K562 (cell line): ENCODE measurements around the gene BLVRA. TPM values are rescaled to one million over a fixed set of nuclear protein-coding genes. Genes with fewer than 3 reads are reported as not detected.
A peak's percentile ranks its signal among the peaks of the same experiment; 100 is the strongest.

Source experiments
- ATAC-seq: fragments of 200-7000 bp; cut with Tn5 transposase; 3 replicates; pipeline ENCODE4 v1.9.1; 2020; ENCODE audit warnings: moderate library complexity
- BruUV-seq: library from RNA; stranded (reverse); fragments of 400-500 nt; replicated peaks from 2 replicates; lab custom pipeline; 2021; lab: Mats Ljungman, UMichigan
- CTCF ChIA-PET: fragments of 300-600 bp; formaldehyde crosslinking; extraction: SDS; loops from one replicate; lab custom pipeline; 2021; ENCODE audit warnings: low intra/inter-chr PET ratio; lab: Yijun Ruan, JAX
- POLR2A ChIA-PET: fragments of 300-600, 350-650 bp; sonication (Branson Sonifier 250); formaldehyde crosslinking; extraction: SDS; loops from one replicate; lab custom pipeline; 2021; ENCODE audit warnings: antibody characterized with exemption, inconsistent platforms; lab: Yijun Ruan, JAX
- DNase-seq, 4 experiments: peaks; one replicate each; pipeline versions ENCODE4 v3.0.0 to v3.0.0-alpha.2; 2011 to 2018; ENCODE audit warnings: low spot score in 3 of 4, mixed read lengths in 3 of 4; ENCODE audit errors: extremely low read depth in 1 of 4
- FAIRE-seq: peaks from 2 replicates; lab custom pipeline; 2011; peaks lifted over from hg19 to GRCh38; lab: Jason Lieb, UNC
- H2AFZ ChIP-seq: 2 replicates; pipeline ENCODE4 v1.6.0; 2011; ENCODE audit warnings: low read depth, low read length, control low read depth, inconsistent platforms
- H3K27ac ChIP-seq: fragments of 200-600 bp; 3 replicates; pipeline ENCODE4 v1.8.0; 2011; ENCODE audit warnings: low read depth, mild to moderate bottlenecking, control low read depth, inconsistent platforms, low read length, moderate library complexity, mixed read lengths; ENCODE audit errors: extremely low read depth
- H3K27me3 ChIP-seq, 2 experiments: fragments of 300-600 bp in 1 of 2; 2 replicates in 1 of 2; 3 replicates in 1 of 2; pipeline versions ENCODE4 v1.6.0 to v1.8.0; 2011; ENCODE audit warnings: inconsistent platforms in 2 of 2, low read length in 2 of 2, mild to moderate bottlenecking in 1 of 2, mixed read lengths in 1 of 2, moderate library complexity in 1 of 2; ENCODE audit not compliant: control insufficient read depth in 2 of 2, insufficient read depth in 2 of 2
- H3K36me3 ChIP-seq: fragments of 300-600 bp; 3 replicates; pipeline ENCODE4 v1.8.0; 2011; ENCODE audit warnings: mild to moderate bottlenecking, low read length, inconsistent platforms; ENCODE audit not compliant: control insufficient read depth, insufficient read depth
- H3K4me1 ChIP-seq, 2 experiments: fragments of 200-600 bp in 1 of 2; replicated peaks in 1 of 2; 2 replicates in 1 of 2; 3 replicates in 1 of 2; pipeline versions ENCODE4 v1.5.1 to v1.8.0; 2011; ENCODE audit warnings: inconsistent platforms in 2 of 2, low read length in 2 of 2, mild to moderate bottlenecking in 1 of 2, mixed read lengths in 1 of 2, moderate library complexity in 1 of 2; ENCODE audit not compliant: control insufficient read depth in 2 of 2, insufficient read depth in 2 of 2
- H3K4me2 ChIP-seq: 2 replicates; pipeline ENCODE4 v1.6.1; 2011; ENCODE audit warnings: low read length, control low read depth, inconsistent platforms, mixed read lengths; ENCODE audit not compliant: insufficient read depth
- H3K4me3 ChIP-seq: fragments of 200-600 bp; sonication (generic), shearing (Covaris generic); 2 replicates; pipeline ENCODE4 v1.5.1; 2016; ENCODE audit warnings: control low read depth, inconsistent platforms
- H3K79me2 ChIP-seq: fragments of 200-600 bp; 3 replicates; pipeline ENCODE4 v1.8.0; 2011; ENCODE audit warnings: low read length, inconsistent platforms; ENCODE audit not compliant: control insufficient read depth, insufficient read depth
- H3K9ac ChIP-seq, 2 experiments: 2 replicates each; pipeline versions ENCODE4 v1.6.0 to v1.6.1; 2011; ENCODE audit warnings: low read depth in 2 of 2, low read length in 2 of 2, control low read depth in 1 of 2, inconsistent platforms in 1 of 2, mild to moderate bottlenecking in 1 of 2, mixed read lengths in 1 of 2; ENCODE audit not compliant: insufficient read depth in 1 of 2
- H3K9me1 ChIP-seq: one replicate; pipeline ENCODE4 v1.6.0; 2011; ENCODE audit warnings: inconsistent platforms, mild to moderate bottlenecking, low read length, moderate library complexity; ENCODE audit not compliant: control insufficient read depth, insufficient read depth
- H3K9me3 ChIP-seq: replicated peaks from 2 replicates; pipeline ENCODE4 v1.5.1; 2011; ENCODE audit warnings: low read depth, low read length, inconsistent platforms; ENCODE audit not compliant: control insufficient read depth, insufficient read depth
- H4K20me1 ChIP-seq: replicated peaks from 2 replicates; pipeline ENCODE4 v1.6.1; 2011; ENCODE audit warnings: low read length, inconsistent platforms, mixed read lengths; ENCODE audit not compliant: control insufficient read depth, insufficient read depth
- ARID3A ChIP-seq: IDR thresholded peaks from 2 replicates; pipeline ENCODE4 v1.6.1; 2012; ENCODE audit warnings: low read depth, low read length, improper control_type of control experiment, borderline replicate concordance
- CREB1 ChIP-seq, 2 experiments: sonication (generic) in 1 of 2; formaldehyde crosslinking in 1 of 2; IDR thresholded peaks; 2 replicates each; pipeline versions ENCODE4 v1.6.1 to v1.8.0; 2012 to 2022; ENCODE audit warnings: inconsistent platforms in 1 of 2, mild to moderate bottlenecking in 1 of 2, missing genetic modification reagents in 1 of 2, moderate library complexity in 1 of 2
- CREB5 ChIP-seq: fragments of 250-450 bp; sonication (Bioruptor Pico); IDR thresholded peaks from 2 replicates; pipeline ENCODE4 v1.5.0; 2020; ENCODE audit warnings: mild to moderate bottlenecking
- FOXP4 ChIP-seq: sonication (generic); formaldehyde crosslinking; IDR thresholded peaks from 2 replicates; pipeline ENCODE4 v1.8.0; 2022; ENCODE audit warnings: mild to moderate bottlenecking, missing genetic modification reagents, borderline replicate concordance
- HIVEP1 ChIP-seq: fragments of 250-450 bp; sonication (Bioruptor Pico); IDR thresholded peaks from 2 replicates; pipeline ENCODE4 v1.4.0; 2020; ENCODE audit warnings: mild to moderate bottlenecking
- JUND ChIP-seq, 2 experiments: IDR thresholded peaks; 2 replicates in 1 of 2; 3 replicates in 1 of 2; pipeline ENCODE4 v1.6.1; 2011; ENCODE audit warnings: borderline replicate concordance in 2 of 2, low read depth in 2 of 2, low read length in 2 of 2, improper control_type of control experiment in 1 of 2, missing biosample characterization in 1 of 2, missing genetic modification characterization in 1 of 2, missing genetic modification reagents in 1 of 2
- SREBF1 ChIP-seq: fragments of 150-350 bp; IDR thresholded peaks from 2 replicates; pipeline ENCODE4 v1.6.1; 2014; ENCODE audit warnings: antibody characterized with exemption, low read depth, low read length, borderline replicate concordance
- ZMIZ1 ChIP-seq, 2 experiments: fragments of 150-350 bp in 1 of 2; IDR thresholded peaks; 2 replicates each; pipeline ENCODE4 v1.6.1; 2012 to 2016; ENCODE audit warnings: low read depth in 2 of 2, low read length in 2 of 2, mild to moderate bottlenecking in 1 of 2, moderate library complexity in 1 of 2
- ZNF121 ChIP-seq: sonication (generic); formaldehyde crosslinking; conservative IDR thresholded peaks from 2 replicates; pipeline ENCODE4 v1.8.0; 2022; ENCODE audit warnings: missing genetic modification reagents
- ZNF584 ChIP-seq: fragments of 200-800 bp; sonication (Bioruptor generic); IDR thresholded peaks from 2 replicates; pipeline ENCODE4 v1.6.1; 2016; ENCODE audit warnings: low read depth, mild to moderate bottlenecking, missing genetic modification characterization, missing compliant biosample characterization
- WGBS: fragments of 100-300 bp; shearing (Covaris generic); methylation state at CpG from one replicate; pipeline ENCODE4 v1.1.6; 2016; ENCODE audit warnings: low coverage, mixed read lengths; ENCODE audit not compliant: insufficient coverage; ENCODE audit errors: missing lambda C conversion rate; 5-methylcytosine and 5-hydroxymethylcytosine counted together
- in situ Hi-C: fragments of 300-500 bp; cut with MboI; formaldehyde crosslinking; loops from 4 replicates; pipeline ENCODE4 v1.15.0; 2018; ENCODE audit warnings: inconsistent platforms, mixed read lengths
- intact Hi-C: fragments of 100-400 bp; cut with micrococcal nuclease; formaldehyde crosslinking; loops from 2 replicates; pipeline ENCODE4 v1.14.2; 2022
- polyA plus RNA-seq, 8 experiments: library from polyadenylated mRNA; depleted of rRNA in 4 of 8; stranded (reverse) in 5 of 8; unstranded in 3 of 8; fragments of >200 nt; fragmentation: Nextera tagmentation in 2 of 8; fragmentation: Illumina TruSeq in 1 of 8; extraction: Ambion mirVana in 2 of 8; extraction: Trizol in 1 of 8; gene quantifications; 2 replicates each; pipeline versions ENCODE4 v1.2.1 to v1.2.3, GENCODE V29; 2011 to 2014; ENCODE audit warnings: inconsistent platforms in 1 of 8, missing spikeins in 1 of 8
- total RNA-seq, 7 experiments: library from RNA; depleted of rRNA in 6 of 7; stranded (reverse); fragments of >200 nt in 6 of 7; fragmentation: Illumina TruSeq in 2 of 7; extraction: Trizol in 2 of 7; gene quantifications; 2 replicates each; pipeline versions ENCODE4 v1.2.1 to v1.2.3, GENCODE V29; 2011 to 2021; ENCODE audit warnings: low replicate concordance in 1 of 7

Gene BLVRA
- total and polyA plus RNA-seq, 9 of the 15 experiments (the other 6 are each of a cell fraction or from before 2014, with no cell fraction given): 48.5 to 147 (median 61.5) TPM

- intact Hi-C loops: loop anchor here (5.0 kb wide), 2 partner anchors 42 to 43 kb away; partner anchors contain the start of gene COA1
- H3K4me3 ChIP-seq: no peak overlapping the region
- ChIA-PET POLR2A (interaction anchor here (0.7 to 3.3 kb wide), 3 partner anchors 10 to 38 kb away, joined by 3 to 13 read pairs (median 4); partner anchors contain the start of gene BLVRA), CTCF (no interaction called here)
- no peaks in the 10 kb centered on the region for H3K9me1 ChIP-seq
- H3K9ac ChIP-seq: peak overlapping the region in 1 of 2 experiments; percentile 56; a peak in 1 of 4 replicates
- H2AFZ ChIP-seq: no peak overlapping the region
- BruUV-seq: no TSS peak
- in situ Hi-C loops: no loop called here
- FAIRE-seq (no peak), ATAC-seq (peak; percentile 11; the same call in 2 of the 3 replicates), DNase-seq (peak in 2 of 4 experiments; percentile 29 to 56)
- peak overlapping the region; percentile 41; the same call in 1 of the 3 replicates for H3K27ac ChIP-seq
- H3K36me3 ChIP-seq: peaks cover 15% of the 10 kb centered on the region
- H3K4me2 ChIP-seq: peak overlapping the region; percentile 39; the same call in 1 of the 2 replicates
- H3K4me1 ChIP-seq: peaks cover 45 to 55% of the 10 kb centered on the region in 2 experiments
- WGBS: 38% methylated on average over 3 of the region's 4 CpGs
- no peaks in the 10 kb centered on the region for H3K27me3 ChIP-seq
- H4K20me1 ChIP-seq: 0 out of 2 replicates have a peak, but pooled peaks cover 3% of the 10 kb centered on the region
- no peaks in the 10 kb centered on the region for H3K9me3 ChIP-seq
- H3K79me2 ChIP-seq: peaks cover 55% of the 10 kb centered on the region
- TF ChIP-seq ZNF584 (CRISPR knock-in tag): no peak
- no peak for TF ChIP-seq ZNF121 (CRISPR knock-in tag)
- TF ChIP-seq FOXP4 (CRISPR knock-in tag): no peak
- no peak for TF ChIP-seq CREB5
- peak; percentile 52; the same call in 1 of the 2 replicates for TF ChIP-seq CREB1 (IDR thresholded peaks at IDR 0.05)
- TF ChIP-seq CREB1 (CRISPR knock-in tag; IDR thresholded peaks at IDR 0.05): peak; percentile 28; the same call in 1 of the 2 replicates
- TF ChIP-seq HIVEP1: no peak
- TF ChIP-seq ZMIZ1 (IDR thresholded peaks at IDR 0.05; ENCODE audit: low read depth in 2 of 2, low read length in 2 of 2): no peak
- TF ChIP-seq JUND (IDR thresholded peaks at IDR 0.05; ENCODE audit: borderline replicate concordance, low read depth, low read length): peak; percentile 90
- TF ChIP-seq JUND (tag; IDR thresholded peaks at IDR 0.05; ENCODE audit: borderline replicate concordance, low read depth, low read length): peak; percentile 90; the same call in 2 of the 3 replicates
- TF ChIP-seq SREBF1: peak; percentile 59; the same call in 1 of the 2 replicates
- no peak for TF ChIP-seq ARID3A
These were observed 10.4 kb downstream of the BLVRA start for GRCh38 chr7:43768887-43769272.
